Stimulated activated CD4-positive, alpha-beta T cell treated with anti-CD3 and anti-CD28 coated beads, Interleukin-15, amount 100 ng/mL, for 1 hour (primary cell): ENCODE measurements around the gene CIB4.
"Not testable (repeated sequence)": the region's sequence is repeated elsewhere in the genome, so short reads cannot be mapped to it uniquely, and the experiment has no call there.

Source experiments
- DNase-seq, 2 donors: peaks; one replicate each; pipeline ENCODE4 v3.0.0-alpha.2; 2020; ENCODE audit warnings: low read depth in 1 of 2, low spot score in 1 of 2

The CIB4 gene

DNA sequence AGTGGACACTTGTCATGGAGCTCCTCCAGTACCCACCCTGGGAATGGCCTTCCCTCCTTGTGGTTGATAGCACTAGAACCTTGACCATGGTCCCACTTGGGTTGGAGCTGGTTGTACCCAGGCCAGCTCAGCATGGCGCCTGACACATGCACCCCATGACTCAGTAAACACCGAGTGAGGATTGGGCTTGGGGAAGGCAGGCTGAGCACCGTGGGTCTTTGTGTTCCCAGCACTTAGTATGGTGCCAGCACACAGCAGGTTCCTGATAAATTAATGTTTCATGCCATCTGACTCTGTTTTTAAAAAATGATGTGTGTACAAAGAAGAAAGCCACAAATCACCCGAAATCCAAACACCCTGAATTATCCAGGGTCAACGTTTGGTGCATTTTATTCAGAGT lies 69.8 kb downstream of the CIB4 start:
- no peak for DNase-seq

DNA sequence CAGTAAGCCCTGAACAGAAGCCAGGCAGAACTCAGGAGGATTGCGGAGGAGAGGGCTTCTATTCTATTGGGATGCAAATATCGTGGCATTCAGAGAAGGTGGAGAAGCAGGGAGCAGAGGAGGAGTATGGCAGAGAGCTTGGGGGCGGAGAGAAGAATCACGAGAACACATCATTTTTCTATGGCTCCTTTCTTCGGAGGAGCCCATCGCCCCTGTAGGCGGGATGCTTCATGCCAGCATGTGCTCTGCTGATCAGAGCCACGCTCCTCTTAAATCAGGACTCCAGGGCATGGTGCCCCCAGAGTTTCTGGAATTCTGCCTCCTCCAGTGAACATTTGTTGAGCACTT lies 71.1 kb downstream of the CIB4 start:
- DNase-seq = no peak

DNA sequence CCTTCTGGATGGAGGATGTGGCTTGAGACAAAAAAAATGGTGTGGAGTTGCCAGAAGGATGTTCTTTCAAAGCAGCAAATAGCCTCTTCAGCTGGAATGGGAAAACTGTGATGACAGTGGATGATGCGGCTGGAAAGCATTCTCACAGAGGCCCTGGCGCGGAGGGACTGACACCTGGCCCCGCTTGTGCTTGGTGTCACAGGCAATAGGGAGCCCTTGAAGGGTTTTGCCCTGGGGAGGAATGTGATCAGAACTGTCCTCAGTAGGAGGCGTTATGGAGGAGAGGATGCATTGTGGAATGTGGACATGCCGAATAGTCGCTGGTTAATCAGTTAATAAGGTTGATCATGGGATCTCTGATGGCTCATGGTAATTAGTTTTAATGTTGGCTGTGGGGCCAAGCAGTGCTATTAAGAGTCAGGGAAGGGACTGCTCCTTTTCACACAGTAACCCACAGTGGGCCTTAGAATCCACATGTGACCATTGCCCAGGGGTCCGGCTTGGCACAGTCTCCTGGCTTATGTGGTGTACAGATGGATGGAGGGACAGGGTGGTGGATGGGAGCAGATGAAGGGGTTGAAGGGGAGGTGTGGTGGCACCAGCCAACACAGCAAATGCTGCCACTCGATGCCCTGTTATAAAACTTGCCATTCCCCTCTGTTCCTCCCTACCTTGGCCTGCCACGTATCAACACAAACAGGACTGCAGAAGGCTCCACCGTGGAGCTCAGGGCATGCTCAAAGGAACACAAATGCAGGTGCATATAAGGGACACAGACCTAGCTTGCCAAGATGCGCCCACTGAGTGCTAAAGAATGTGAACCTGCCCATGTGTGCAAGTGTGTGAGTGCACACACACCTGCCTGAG lies 71.7 kb downstream of the CIB4 start:
- no peak for DNase-seq

DNA sequence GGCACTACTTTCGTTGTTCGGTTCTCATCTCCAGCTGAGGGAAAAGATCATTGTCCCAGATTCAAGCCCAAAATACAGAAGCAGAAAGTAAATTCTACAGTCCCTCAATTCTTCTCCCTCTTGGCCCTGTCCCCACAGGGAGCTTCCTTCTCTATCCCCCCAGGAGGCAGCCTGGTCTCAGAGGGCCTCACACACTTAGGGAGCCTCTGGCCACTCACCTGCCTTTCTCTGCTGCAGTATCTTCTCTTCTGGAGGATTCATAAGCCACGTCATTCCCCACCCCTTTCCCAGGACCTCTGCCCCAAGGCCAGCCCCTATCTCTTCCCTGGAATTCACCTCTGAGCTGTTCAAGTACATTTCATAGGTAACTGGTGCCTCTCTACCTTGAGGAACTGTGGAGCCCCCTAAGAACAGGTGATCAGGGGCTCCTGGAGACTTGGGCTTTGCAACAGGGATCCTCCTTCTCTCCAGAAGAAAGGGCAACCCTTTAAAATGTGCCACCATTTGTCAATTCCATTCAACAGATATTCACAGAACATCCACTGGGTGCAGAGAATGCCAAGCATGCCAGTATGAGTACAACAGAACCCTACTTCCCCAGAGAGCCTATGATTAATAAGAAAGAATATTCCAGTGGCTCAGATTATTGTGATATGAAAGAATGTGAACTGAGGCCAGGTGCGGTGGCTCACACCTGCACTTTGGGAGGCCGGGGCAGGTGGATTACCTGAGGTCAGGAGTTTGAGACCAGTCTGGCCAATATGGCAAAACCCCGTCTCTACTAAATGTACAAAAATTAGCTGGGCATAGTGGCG lies 72.9 kb downstream of the CIB4 start:
- no peak for DNase-seq

DNA sequence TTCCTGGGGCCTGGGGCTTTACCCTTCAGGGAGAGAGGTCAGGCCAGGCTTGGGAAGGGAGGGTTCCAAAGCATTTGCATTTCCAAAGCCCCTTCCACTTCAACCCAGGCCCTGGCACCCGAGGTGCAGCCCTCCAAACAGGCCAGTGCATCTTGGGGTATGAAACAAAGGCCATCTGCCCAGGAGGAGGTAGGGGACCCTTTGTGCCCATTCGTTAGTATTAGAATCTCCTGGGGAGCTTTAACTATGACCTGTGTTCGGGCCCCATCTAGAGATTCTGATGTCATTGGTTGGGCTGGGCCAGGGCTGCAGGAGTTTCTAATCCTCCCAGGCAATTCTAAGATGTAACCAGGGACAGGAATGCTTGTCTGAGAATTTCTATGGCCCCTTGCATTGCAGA lies 73.6 kb downstream of the CIB4 start:
- DNase-seq = no peak

DNA sequence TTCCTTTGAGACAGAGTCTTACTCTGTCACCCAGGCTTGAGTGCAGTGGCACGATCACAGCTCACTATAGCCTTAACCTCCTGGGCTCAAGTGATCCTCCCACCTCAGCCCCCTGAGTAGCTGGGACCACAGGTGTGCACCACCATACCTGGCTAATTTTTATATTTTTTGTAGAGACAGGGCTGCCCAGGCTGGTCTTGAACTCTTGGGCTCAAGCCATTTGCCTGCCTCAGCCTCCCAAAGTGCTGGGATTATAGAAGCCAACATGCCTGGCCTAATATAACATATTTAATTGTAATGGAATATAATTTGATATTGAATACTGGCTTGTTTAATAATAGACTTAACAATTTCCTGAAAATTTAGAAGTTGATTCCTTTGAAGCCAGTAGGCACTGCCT lies 74.4 kb downstream of the CIB4 start:
- not testable (repeated sequence) for DNase-seq

DNA sequence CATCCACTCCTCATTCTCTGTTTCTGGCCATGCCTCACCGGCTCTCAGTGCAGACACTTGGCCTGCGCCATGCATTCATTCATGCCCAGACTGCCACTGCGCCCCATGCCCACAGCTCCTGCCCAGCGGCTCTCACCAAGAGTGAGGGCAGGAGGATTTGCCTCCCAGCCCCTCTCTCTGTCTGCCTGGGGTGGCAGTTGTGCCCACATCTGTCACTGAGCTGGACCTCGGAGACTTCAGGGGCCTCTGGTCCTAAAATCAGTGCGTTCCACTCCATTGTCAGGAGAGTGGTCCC lies 75.1 kb downstream of the CIB4 start:
- DNase-seq = no peak

DNA sequence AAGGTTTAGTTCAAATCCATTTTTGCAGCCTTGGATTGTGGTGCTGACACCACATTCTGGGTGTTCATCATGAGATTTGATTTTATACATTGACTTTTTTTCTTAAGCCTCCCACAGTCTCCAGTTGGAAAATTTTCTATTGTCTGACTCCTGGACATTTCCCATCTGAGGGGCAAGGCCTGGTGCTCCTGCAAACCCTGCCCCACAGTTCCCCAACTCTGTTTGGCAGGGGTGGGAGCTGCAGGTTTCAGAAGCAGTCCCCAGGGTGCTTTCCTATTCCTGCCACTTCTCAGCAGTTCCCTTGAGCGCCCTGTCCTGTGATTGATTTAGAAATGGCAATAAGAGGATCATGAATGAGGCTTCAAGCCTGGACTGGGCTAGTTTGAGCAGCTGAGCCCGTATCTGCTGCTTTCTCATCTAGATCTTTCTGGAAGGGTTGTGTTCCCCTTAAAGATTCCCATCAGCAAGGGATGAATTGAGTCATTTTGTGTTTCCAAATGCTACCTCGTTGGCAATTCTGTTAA lies 77.0 kb downstream of the CIB4 start:
- DNase-seq = no peak

DNA sequence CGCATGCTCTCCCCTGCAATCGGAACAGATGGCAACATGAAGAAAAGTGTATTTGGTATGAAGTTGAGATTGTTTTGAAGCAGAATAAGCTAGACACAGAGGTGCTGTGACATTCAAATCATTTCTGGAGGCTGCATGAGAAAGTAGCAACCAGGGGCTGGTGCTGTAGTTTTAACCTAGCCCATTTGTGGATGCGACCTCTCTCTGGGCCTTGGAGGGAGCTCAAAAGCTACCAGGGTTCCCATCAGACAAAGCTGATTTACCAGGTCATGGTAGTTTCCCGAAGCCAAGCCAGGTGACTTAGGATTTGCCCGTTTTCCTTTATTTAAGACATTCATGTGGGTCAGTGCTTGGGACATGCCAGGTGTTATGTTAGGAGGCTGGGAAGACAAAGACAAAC lies 77.5 kb downstream of the CIB4 start:
- no peak for DNase-seq

DNA sequence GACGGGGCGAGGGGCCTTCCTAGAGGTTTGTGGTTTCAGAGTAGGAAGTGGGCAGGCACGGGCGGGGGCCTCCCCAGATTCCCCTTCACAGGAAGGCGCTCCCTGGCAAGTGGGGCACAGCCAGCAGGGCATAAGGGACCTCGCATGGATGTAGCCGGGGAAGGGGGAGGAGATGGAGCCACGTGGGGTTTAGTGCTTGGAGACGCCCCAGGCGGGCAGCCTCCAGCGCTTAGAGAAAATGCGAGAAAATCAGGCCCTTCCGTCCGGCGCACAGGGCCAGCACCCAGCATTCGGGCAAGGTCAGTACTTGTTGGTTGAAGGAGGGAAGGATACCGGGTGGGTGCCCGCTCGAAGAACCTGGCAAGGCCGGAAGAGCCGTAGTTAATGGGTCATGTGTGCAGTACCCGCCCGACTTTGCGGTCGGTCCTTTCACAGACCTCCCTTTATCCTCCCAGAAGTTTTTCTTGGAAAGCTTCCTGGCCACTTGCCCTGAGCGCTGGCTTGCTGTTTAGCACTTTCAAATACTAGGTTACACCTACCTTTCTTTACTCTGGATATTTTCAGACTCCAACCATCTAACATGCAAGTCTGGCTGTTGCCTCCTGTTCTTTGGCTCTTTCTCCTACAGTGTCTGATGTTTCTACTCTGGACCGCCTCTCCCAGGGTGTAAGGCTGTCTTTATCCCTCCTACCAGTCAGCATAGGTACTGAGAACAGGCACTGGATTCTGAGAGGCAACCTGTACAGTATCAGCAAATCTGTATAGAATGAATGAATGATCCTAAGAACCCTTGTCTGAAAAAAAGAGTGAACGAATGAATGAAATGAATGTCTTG lies 78.1 kb downstream of the CIB4 start:
- no peak for DNase-seq

DNA sequence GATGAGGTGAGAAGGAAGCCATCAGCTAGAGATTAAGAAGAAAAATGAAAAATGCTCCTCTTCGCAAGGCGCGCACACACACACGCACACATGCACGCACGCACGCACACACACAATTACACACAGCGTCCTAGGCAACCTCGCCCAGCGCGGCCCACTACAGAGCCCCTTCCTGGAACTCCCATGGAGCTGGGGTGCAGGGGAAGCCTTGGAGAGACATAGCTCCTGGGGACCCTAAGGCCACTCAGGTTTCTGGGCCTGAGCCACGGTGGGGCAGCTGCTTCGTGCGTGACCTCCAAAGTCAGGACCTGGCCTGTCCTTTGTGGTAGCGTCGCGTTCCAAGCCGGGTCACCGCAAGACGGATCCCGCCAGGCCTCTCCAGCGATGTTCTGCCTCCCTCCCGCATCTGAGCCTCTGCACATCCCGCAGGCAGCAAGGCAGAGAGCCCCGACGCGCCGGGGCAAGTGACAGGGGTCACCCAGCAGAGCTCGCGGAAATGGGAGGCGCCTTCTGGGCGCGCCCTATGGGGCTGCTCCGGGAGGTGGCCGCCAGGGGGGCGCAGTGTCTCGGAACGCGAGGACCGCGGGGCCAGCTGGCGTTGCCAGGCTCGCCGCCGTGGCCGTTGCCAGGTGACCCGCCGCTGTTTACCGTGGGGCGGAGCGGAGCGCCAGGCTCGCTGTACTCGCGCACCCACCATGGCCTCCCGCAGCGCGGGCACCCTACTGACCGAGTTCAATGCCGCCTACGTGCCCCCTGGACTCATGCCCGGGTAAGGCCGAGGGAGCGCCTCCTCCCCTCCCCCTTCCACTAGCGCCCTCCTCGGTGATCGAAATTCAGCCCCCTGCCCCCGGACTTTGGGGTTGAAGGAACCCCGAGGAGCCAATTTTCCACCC lies 79.0 kb downstream of the CIB4 start:
- no peak for DNase-seq

DNA sequence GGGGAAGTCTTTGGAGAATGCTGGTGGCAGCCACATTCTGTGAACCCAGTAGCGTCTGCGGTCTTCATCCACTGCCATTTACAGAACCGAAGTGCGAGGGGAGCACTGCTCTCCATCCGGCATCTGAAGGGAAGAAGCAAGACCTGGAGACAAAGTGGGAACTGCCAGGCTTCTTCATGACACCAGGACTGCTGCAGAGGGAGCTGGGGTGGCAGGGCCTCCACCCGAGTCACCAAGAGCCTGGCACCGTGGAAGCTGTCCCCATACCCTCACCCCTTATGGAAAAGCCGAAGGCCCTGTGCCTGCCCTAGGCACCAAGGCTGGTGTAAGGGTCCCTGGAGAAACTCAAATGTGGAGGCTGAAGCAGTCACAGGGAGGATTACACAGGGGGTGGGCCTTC lies 79.8 kb downstream of the CIB4 start:
- DNase-seq = no peak

DNA sequence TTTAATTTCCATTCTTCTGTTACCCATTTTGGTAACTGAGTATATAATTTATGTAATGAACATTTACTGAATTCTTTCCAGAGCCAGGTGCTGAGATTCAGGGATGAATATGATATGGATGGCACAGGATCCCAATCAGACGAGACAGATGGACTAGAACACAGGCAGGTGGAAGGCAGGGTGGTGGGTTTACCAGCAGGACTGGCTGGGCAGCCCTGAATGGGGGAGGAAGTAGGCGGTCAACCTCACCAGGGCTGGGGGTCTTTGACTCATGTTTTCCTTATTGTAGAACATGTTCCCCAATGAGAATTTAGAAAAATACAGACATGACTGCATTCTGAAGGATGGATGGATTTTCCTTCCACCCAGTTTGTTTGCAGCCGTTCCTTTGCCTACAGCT lies 80.3 kb downstream of the CIB4 start:
- DNase-seq = no peak

DNA sequence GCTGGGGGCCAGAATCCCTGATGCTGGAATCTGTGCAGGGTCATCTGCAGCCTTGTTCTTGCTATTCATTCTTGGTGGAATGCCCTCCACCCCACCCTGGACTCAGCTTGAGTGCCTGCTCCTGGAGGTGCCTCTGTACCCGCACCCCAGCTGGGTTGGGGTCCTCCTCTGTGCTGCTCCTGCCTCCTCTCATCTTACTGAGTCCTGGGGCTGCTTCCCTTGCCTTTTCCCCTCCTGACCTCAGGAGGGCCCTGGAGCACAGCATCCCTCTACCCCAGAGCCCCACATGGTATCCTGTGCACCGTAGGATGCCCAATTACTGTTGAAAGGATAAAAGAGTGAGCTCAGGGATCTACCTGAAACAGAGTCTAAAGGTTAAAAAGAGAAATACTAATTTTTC lies 81.6 kb downstream of the CIB4 start:
- no peak for DNase-seq

DNA sequence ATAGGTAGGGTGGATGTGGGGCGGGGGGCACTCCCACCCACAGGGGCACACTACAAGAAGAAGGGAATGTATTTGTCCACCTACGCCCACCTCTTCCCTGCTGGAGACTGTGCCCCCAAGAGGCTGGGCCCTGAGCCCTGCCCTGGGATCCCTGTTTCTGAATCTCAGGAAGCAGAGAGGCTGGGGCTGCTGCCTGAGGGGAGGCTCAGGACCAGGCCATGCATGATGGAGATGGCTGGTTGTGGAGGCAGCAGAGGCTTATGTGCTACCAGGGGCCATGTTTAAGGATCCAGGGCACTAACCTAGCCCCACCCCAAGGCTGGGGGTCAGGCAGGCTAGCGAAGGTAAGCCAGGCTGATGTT lies 82.1 kb downstream of the CIB4 start:
- no peak for DNase-seq

DNA sequence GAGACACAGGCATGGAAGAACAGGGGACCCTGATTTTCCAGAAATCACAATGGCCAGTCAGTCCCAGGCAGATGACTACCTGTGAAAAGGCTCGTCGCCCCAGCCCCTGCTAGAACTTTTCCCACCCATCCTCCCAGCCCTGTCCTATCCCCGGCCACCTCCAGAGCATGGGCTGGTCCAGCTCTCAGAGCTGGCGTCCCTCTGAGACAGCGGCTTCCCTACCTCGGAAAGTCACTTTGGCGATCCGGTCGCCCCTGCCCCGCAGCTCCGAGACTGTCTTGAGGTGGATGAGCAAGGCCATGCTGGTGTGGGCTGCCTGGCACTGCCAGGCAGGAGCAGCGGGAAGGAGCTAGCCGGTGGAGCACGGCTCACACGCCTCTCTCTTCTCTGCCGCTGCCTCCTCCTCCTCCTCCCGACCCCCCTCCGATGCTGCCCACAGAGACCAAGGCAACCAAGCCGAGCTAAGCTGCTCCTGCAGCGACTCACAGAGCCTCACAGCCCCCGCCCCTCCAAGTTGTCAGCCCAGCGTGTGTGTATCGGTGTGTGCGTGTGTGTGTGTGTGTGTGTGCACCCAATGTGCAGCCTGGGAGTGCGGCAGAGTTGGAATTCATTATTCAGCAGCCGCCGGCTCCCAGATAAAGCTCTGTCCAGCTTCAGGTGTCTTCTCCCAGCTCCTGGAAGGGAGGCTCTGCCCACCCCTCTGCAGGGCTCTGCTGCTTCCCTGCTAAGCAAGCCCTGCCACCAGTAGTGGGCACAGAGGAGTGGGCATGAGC lies 82.7 kb downstream of the CIB4 start:
- no peak for DNase-seq

DNA sequence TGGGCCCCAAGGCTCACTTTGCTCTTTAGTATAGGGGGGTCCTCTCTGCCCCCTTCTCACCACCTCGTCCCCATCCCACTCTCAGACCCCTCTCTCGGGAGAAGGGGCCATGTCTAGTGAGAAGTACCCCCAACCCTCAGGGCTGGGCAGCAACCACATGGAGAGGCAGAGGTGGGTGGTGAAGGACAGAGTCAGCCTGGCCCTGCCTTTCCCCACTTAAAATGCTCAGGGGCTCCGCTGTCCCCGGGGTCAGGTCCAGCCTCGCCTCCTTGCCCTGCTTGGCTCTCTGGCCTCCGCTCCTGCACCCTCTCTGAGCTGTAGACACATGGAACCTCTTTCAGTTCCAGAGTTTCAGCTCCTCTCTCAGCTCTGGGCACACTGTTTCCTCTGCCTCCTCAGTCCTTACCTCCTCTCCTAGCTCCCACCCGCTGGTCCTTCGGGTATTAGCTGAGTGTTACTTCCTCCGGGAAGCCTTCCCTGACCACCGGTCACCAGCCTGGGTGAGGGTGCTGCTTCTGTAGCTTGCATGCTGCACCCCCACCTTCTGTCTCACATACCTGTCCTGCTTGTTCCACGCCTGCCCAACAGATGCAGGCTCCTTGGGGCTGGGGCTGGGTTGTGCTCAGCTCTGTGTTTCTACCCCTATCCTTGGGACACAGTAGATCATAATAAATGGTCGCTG lies 83.8 kb downstream of the CIB4 start:
- DNase-seq = no peak

DNA sequence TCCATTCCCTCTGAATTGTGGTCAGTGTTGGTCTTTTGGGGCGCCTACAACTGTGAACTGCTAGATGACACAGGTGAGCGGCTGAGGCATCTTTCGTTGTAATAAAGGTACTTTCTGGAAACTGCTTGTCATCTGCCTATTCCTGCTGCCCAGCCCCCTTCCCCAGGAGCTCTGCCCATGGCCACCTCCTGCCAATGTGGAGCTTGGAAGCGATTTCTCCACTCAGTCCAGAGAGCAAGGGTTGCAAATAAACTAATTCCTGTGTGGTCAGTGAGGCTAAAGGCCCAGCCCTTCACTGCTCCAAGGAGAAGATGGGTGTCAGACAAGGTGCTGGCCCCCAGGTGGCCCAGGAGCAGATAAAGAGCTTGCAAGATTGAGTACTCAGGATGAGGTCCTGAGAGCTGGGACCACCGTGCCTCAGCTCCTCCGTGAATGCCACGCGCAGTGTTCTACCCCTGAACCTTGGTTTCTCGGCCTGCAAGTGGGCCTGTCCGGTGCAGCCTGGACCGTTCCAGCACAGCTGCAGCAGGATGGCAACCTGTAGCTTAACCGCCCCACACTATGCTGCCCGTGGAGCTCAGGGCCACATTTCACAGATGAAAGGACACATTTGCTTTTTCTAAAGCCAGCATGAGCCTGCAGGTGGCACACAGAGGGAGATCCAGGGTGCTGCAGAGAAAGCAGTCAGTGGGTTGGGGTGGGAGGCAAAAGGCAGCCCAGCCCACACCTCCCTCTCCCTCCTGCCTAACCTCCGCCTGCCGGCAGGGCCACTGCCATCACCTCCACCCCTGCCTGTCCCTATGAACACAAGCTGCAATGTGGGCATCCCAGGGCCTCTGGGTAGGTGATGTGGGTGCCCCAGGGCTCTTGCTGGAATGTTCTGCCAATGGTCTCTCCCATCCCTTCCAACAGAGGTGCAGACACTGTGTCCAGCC lies 84.6 kb downstream of the CIB4 start:
- DNase-seq = no peak
